ENCODE data around the gene CRYL1. TPM values are rescaled to one million over a fixed set of nuclear protein-coding genes. Genes with fewer than 3 reads are reported as not detected.

CRYL1 gene
- polyA plus RNA-seq, 3 donors: 35.0 to 70.2 (median 51.4) TPM

DNA sequence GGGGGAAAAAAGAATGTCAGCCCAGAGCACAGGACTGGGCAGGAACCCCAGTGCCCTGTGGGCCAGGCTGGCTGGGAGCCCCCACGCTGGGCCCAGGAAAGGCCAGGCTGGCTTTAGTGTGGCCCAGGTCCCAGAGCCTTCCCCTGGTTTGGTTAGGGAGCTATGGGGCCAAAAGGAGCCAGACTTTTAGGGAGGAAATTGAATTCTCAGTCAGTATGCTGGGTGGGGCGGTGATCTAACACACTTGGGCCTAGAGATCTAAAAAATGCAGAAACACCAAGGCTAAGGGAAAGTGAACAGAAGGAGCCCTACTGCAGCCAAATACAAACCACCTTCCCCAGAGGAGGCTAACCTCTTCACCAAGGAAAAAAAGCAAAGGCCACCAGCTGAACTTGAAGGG is 137.5 kb downstream of the CRYL1 start:
- DNase-seq: no peak
- Histone ChIP-seq H3K4me1 (ENCODE audit: control insufficient read depth in 1 of 2, insufficient read depth in 2 of 2, low read length in 2 of 2) (peaks cover 10 to 12% of the 10 kb centered on the region in 2 donors), H2AFZ (ENCODE audit: insufficient read depth, low read depth, low read length, poor library complexity, severe bottlenecking) (no peak overlapping the region), H3K27ac (ENCODE audit: low read depth in 1 of 2, low read length in 2 of 2) (no peak overlapping the region), H3K27me3 (ENCODE audit: control insufficient read depth in 2 of 2, insufficient read depth in 2 of 2, low read length in 2 of 2) (no peaks in the 10 kb centered on the region), H3K9ac (ENCODE audit: insufficient read depth, low read length, poor library complexity, severe bottlenecking) (no peak overlapping the region), H4K20me1 (ENCODE audit: insufficient read depth, low read length) (no peaks in the 10 kb centered on the region), H3K79me2 (ENCODE audit: insufficient read depth, low read length) (no peaks in the 10 kb centered on the region), H3K36me3 (replicated peaks in 1 of 2; ENCODE audit: control insufficient read depth in 1 of 2, insufficient read depth in 2 of 2, low read length in 2 of 2) (no peaks in the 10 kb centered on the region), H3K9me3 (replicated peaks in 1 of 2; ENCODE audit: control insufficient read depth in 1 of 2, insufficient read depth in 1 of 2, low read length in 2 of 2) (peaks cover 9 to 20% of the 10 kb centered on the region in 2 donors), H3K4me3 (replicated peaks in 1 of 3; ENCODE audit: low read depth in 2 of 3, low read length in 3 of 3) (no peak overlapping the region), H3K4me2 (replicated peaks; ENCODE audit: extremely low read depth, low read length, poor library complexity, severe bottlenecking) (no peak overlapping the region)
- Mint-ChIP-seq H3K27ac (peak overlapping the region in 1 of 7 donors; percentile 13), H3K36me3 (no peaks in the 10 kb centered on the region), H3K4me3 (no peak overlapping the region), H3K27me3 (ENCODE audit: low read depth in 3 of 3) (peaks cover 0 to 10% (median 3%) of the 10 kb centered on the region in 3 donors), H3K9me3 (peaks cover 2 to 28% (median 8%) of the 10 kb centered on the region in 7 donors), H3K4me1 (peaks cover 14% of the 10 kb centered on the region)
- WGBS (ENCODE audit: insufficient coverage): 100% methylated on average over 1 of the region's 2 CpGs
- TF ChIP-seq, protein P1, sequence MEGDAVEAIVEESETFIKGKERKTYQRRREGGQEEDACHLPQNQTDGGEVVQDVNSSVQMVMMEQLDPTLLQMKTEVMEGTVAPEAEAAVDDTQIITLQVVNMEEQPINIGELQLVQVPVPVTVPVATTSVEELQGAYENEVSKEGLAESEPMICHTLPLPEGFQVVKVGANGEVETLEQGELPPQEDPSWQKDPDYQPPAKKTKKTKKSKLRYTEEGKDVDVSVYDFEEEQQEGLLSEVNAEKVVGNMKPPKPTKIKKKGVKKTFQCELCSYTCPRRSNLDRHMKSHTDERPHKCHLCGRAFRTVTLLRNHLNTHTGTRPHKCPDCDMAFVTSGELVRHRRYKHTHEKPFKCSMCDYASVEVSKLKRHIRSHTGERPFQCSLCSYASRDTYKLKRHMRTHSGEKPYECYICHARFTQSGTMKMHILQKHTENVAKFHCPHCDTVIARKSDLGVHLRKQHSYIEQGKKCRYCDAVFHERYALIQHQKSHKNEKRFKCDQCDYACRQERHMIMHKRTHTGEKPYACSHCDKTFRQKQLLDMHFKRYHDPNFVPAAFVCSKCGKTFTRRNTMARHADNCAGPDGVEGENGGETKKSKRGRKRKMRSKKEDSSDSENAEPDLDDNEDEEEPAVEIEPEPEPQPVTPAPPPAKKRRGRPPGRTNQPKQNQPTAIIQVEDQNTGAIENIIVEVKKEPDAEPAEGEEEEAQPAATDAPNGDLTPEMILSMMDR (IDR thresholded peaks at IDR 0.05): no peak
- intact Hi-C loops (cut with micrococcal nuclease): no loop called here

DNA sequence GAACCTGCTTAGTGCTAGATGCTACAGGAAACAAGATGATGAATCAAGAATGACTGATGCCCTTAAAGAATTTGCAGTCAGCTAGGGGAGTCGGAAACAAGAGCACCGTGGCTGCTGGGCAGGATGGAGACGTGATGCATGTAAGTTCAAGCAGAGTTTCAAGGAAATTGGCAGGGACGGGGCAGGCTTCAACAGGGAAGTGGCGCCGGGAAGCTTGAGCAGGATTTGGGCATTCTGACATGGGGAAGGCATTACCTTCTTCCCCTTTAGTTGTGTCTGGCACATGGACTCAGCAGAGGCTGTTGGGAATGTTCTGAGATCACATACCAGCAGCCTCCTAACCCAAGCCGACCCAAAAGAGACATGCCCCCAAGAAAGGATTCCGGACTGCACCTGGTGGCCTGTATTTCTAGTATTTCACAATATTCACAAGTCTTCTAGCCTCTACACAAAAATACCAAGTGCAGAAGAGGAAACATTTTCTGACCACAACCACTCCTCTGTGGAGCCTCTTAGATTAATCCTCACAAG is 138.2 kb downstream of the CRYL1 start:
- Histone ChIP-seq H3K4me1 (ENCODE audit: control insufficient read depth in 1 of 2, insufficient read depth in 2 of 2, low read length in 2 of 2) (peaks cover 10 to 12% of the 10 kb centered on the region in 2 donors), H2AFZ (ENCODE audit: insufficient read depth, low read depth, low read length, poor library complexity, severe bottlenecking) (no peak overlapping the region), H3K79me2 (ENCODE audit: insufficient read depth, low read length) (no peaks in the 10 kb centered on the region), H3K27ac (ENCODE audit: low read depth in 1 of 2, low read length in 2 of 2) (no peak overlapping the region), H3K36me3 (replicated peaks in 1 of 2; ENCODE audit: control insufficient read depth in 1 of 2, insufficient read depth in 2 of 2, low read length in 2 of 2) (no peaks in the 10 kb centered on the region), H3K27me3 (ENCODE audit: control insufficient read depth in 2 of 2, insufficient read depth in 2 of 2, low read length in 2 of 2) (no peaks in the 10 kb centered on the region), H3K4me2 (replicated peaks; ENCODE audit: extremely low read depth, low read length, poor library complexity, severe bottlenecking) (no peak overlapping the region), H3K9ac (ENCODE audit: insufficient read depth, low read length, poor library complexity, severe bottlenecking) (no peak overlapping the region), H3K4me3 (replicated peaks in 1 of 3; ENCODE audit: low read depth in 2 of 3, low read length in 3 of 3) (no peak overlapping the region), H4K20me1 (ENCODE audit: insufficient read depth, low read length) (no peaks in the 10 kb centered on the region), H3K9me3 (replicated peaks in 1 of 2; ENCODE audit: control insufficient read depth in 1 of 2, insufficient read depth in 1 of 2, low read length in 2 of 2) (peaks cover 4 to 20% of the 10 kb centered on the region in 2 donors)
- H3K4me1 Mint-ChIP-seq: peaks cover 14% of the 10 kb centered on the region
- peaks cover 0 to 10% (median 3%) of the 10 kb centered on the region in 3 donors for H3K27me3 Mint-ChIP-seq (ENCODE audit: low read depth in 3 of 3)
- TF ChIP-seq, protein P1 (IDR thresholded peaks at IDR 0.05): no peak
- H3K36me3 Mint-ChIP-seq: no peaks in the 10 kb centered on the region
- intact Hi-C loops (cut with micrococcal nuclease): no loop called here
- H3K27ac Mint-ChIP-seq: no peak overlapping the region
- 33% methylated on average over 5 of the region's 8 CpGs for WGBS (ENCODE audit: insufficient coverage)
- no peak overlapping the region for H3K4me3 Mint-ChIP-seq
- peaks cover 2 to 28% (median 8%) of the 10 kb centered on the region in 7 donors for H3K9me3 Mint-ChIP-seq
- DNase-seq: no peak
